Activated CD4-positive, alpha-beta T cell treated with anti-CD3 and anti-CD28 coated beads for 4 hours (primary cell): Measurements from ENCODE around the gene CTXN1.

ENCODE experiments used
- DNase-seq, 2 donors: peaks; one replicate each; pipeline ENCODE4 v3.0.0-alpha.2; 2020

CTXN1 gene

DNA sequence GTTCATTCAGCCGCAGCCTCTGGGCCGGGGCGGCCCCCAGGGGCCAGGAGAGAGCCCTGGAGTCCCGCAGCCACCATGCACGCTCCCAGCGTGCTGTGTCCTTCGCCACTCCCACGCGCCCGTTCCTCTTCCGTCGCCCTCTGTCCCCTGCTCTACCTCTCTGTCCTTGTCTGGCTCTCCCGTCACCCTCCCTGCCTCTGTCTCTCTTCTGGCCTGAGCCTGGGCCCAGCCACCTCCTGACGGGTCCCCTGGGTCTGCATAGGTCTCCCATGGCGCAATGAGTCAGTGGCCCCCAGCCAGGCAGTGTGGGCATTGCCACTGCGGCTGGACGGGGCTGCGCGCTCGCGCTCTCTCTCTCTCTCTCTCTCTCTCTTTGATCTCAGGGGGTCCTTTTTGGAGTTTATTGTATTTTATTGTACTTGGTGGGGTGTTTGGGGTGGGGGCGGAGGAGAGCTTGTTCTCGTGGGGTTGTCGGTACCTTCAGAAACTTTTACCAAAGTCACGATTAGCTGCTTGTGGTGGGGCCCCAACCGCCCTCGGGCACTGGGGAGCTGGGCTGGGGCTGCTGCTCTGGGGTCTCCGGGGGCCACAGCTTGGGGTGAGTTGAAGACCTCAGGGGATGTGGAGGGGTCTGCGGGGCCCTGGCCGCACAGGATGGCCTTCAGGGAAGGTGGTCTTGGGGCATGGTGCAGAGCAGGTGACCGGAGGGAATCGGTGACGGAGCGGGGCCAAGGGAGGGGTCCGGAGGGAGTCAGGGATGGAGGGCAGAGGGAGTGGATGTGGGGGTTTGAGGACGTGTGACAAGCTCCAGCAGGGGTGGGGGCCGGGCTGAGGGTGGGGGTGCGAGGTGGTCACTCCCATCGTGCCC lies 13.0 kb downstream of the CTXN1 start:
- DNase-seq: no peak

DNA sequence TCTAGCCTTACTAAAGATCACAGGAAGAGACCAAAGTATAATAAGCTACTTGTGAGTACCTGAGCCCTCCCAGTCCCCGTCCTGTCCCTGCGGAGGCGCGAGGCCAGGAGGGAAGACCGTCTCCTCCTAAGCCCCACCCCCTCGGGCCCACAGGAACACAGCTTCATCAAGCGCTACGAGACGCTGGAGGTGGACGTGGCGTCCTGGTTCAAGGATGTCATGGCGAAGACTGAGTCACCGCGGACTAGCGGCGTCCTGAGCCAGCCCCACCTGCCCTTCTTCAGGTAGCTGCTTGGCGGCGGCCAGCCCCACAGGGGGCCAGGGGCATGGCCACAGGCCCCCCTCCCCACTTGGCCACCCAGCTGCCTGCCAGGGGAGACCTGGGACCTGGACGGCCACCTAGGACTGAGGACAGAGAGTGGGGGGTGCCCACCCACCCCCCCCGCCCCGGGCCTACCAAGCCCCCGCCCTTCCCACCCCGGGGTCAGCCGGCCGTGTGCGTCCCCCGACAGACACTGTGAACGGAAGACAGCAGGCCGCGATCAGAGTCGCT lies 13.7 kb downstream of the CTXN1 start:
- DNase-seq: no peak

DNA sequence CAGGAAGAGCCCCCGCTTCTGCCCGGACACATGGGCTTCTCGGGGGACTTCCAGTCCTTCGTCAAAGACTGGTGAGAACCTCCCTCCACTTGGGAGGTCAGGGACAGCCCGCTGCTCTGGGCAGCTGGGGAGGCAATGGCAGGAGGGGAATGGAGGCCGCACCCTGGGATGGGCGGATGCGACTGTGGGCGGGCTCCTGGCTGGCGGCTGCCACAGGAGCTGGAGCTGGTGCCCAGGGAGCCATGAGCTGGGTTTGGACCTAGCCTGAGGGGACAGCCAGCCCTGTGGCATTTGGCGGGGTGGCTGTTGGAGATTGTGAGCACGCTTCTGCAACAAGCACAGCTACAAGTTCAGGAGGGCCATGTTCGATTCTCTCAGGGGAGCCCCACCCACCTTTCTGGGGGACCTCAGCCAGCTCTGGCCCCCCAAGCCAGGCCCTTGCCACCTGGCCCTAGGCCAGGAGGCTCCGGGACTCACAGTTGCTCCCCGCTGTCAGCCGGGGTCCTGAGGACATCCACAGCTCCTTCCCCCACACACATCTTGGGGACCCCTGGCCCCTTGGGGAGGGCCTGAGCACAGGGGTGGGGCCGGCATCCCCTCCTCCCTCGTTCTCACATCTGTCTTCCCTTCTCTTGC lies 14.3 kb downstream of the CTXN1 start:
- DNase-seq: no peak

DNA sequence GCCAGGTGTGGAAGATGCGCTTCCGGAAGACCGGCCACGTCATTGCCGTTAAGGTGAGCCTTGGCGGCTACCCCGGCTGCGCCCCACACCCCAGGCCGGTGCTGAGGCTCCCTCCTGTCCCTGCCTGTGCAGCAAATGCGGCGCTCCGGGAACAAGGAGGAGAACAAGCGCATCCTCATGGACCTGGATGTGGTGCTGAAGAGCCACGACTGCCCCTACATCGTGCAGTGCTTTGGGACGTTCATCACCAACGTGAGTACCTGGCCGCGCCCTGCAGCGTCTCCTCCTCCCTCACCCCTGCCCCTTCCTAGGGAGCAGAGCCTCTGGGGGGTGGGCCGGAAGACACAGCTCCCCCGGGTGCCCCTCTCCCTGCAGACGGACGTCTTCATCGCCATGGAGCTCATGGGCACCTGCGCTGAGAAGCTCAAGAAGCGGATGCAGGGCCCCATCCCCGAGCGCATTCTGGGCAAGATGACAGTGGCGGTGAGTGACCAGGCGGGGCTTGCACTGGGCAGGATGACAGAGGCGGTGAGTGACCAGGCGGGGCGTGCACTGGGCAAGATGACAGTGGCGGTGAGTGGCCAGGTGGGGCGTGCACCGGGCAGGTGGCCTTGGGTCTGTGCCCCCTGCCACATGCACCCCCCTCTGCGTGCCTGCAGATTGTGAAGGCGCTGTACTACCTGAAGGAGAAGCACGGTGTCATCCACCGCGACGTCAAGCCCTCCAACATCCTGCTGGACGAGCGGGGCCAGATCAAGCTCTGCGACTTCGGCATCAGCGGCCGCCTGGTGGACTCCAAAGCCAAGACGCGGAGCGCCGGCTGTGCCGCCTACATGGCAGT lies 15.4 kb downstream of the CTXN1 start:
- DNase-seq: no peak

DNA sequence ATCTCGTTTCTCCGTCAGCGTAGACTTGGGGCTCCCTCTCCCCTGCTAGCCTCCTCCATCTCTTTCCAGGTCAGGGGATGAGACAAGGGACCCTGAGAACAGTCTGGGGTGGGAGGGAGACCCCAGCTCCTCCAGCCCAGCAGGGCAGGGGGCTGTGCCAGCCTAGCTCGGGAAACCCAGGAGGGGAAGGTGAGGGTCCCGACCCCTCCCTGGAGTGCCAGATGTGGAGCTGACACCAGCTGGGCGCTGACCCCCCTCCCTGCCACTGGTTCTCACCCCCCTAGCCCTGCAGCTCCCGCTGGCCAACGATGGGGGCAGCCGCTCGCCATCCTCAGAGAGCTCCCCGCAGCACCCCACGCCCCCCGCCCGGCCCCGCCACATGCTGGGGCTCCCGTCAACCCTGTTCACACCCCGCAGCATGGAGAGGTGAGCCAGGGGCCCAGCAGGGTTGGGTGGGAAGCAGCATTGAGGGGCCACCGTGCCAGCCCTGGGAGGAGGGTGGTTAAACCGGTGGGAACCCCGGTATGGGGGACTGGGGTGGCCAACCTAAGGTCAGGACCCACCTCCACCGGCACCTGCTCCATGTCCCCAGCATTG lies 16.4 kb downstream of the CTXN1 start:
- no peak for DNase-seq

DNA sequence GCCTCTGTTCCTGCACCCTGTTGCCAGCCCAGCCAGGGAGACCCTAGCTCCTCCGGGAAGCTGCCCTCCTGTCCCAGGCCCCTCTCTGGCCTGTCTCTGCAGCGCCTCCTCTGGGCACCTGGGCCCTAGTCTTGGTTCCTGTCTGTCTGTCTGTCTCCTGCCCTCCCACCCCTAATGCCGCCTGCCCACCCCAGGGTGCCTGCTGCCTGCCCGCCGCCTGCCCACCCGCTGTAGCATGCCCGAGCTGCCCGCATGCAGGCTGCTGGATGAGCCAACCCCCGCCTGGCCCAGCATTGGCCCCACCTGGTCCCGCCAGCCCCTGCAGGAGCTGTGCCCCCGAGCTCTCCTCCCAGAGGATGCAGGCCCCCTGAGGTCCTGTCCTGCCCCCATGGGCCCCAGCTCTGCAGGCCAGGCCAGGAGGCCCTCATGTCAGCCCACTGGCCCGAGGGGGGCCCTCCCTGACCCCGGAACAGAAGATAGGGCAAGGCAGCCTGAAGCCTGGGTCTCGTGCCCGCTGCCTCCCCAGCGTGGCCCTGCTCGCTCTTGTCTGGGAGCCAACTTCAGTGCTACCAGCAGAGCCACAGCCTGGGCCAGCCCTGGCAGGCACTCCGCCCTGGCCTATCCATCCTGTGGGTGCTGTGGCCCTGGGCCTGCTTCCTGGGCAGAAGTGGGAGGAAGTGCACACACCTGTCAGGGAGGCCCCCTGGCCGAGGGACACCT lies 17.0 kb downstream of the CTXN1 start:
- DNase-seq: no peak

DNA sequence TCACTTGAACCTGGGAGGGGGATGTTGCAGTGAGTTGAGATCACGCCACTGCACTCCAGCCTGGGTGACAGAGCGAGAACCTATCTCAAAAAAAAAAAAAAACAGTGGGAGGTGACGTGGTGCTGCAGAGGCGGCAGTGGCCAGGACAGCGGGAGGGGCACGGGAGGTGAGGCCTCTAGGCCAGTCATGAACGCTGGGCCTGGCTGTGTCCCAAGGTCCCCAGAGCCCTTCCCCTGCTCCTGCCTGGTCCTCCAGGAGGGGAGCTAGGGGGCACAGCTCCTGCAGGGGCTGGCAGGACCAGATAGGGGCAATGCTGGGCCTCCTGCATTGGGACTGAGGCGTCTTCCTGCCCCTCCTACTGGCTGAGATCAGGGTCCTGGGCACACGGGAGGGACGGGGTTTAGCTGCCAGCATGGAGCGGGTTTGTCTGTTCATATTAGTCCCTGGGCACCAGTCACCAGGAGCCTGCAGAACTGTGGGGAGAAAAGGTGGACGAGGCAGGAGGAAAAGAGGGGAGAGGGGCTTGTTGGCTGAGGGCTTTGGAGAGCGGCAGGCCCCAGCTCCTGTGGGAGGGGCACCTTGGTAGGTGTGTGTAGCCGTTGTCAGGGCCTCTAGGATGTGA lies 17.7 kb downstream of the CTXN1 start:
- no peak for DNase-seq

DNA sequence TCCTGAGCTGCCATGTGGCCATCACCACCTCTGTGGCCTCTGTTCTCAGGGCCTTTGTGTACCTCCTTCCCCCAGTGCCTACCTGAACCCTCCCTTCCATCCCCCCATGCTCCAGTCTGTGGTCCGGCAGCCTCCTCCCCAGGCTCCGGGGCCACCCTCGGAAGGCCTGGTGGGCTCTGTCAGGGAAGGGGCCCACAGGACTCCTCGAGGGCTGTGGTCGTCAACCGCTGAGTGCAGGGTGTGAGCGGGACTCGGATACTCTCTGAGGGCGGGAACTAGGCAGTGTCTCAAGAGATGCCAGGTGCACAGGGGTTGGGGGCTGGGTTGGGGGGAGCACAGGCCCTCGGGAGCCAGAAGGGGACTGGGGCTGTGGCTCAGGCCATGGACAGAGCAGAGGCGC lies 18.4 kb downstream of the CTXN1 start:
- no peak for DNase-seq

DNA sequence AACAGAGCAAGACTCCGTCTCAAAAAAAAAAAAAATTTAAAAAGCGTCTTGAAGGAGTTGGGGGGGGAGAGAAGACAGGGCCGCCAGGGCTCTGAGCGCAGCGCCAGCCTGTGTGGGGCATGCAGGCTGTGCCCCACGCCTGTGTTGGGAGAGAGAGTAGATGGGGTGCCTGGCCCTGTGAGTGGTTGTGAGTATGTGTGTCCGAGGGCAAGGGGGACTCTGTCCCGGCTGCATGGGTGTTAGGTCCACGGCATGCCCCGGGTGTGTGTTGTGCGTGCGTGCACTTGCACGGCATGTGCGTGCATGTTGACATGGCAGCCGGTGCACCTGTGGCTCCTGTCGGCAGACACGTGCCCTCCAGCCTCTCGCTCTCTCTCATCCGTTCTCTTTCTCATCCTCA lies 18.8 kb downstream of the CTXN1 start:
- no peak for DNase-seq

DNA sequence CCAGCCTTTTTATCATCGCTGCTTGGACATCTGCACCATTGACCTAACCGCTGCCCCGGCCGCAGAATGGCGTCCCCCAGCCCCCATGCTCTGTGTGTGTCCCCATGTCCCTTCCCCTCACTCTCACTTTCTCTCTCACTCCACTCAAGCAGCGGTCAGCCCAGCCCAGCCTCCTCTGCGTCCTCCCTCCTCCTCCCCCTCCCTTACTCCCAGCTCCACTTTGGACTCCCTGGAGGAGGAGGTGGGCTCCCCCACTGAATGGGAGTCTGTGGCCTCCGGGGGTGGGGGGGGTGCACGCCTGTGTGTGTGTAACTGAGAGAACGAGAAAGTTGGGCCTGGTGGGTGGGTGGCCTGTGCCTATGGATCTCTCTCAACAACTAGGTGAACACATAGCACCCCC lies 20.1 kb downstream of the CTXN1 start:
- no peak for DNase-seq

DNA sequence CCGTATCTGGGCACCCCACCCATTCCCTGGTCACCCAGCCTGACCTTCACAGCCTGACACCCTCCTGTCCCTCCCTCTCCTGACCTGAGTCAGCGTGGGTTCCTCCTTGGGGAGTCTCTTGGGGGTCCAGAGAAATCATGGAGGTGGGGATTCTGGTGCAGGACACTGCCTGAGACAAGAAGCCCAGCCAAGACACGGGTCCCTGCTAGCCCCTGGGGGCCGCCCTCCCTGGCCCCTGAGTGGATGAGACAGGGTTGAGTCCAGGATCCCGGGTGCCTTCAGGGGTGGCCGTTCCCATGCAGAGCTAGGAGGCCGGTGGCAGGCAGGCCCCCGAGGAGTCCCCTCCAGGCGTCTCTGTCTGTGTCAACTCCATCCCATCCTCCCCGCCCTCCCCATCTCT lies 20.7 kb downstream of the CTXN1 start:
- no peak for DNase-seq

DNA sequence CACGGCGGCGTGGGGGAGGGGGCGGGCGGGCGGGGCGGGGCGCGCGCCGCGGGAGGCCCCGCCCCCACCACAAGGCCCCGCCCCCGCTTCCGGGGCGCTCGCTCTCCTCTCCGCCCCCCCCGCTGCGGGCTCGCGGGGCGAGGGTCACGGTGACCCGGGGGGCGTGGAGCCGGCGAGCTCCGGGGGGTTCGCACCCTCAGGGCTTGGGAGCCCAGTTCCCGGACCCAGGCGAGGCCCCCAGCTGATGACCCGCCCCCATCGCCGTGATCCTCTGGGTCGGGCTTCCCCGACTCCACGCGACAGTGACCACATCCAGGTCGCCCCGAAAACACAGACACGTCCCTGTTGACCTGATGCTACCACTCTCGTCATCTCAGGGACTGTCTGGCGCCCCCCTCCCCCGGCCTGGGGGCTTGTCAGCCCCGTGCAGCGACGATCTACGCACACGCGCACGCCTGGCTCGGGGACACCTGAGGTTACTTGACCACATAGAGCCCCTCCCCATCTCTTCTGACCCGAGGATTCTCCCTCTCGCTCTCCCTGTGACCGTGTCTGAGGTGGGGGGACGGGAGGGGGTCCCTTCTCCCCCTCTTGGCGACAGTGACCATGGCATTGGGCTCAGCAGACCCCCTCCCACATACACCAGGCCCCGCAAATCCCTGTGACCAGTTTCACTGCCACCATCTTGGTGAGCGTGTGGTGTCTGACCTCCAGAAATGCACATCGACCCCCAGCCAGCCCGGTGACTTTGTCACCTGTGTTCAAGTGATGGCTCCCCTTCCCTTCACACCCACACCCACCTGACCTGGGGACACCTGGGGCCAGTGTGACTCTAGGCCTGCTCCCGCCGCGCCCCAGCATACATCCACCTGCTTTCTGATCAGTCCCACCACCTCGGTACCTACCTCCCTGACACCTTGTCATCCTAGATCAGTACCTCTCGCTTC lies 21.6 kb downstream of the CTXN1 start:
- DNase-seq: no peak

DNA sequence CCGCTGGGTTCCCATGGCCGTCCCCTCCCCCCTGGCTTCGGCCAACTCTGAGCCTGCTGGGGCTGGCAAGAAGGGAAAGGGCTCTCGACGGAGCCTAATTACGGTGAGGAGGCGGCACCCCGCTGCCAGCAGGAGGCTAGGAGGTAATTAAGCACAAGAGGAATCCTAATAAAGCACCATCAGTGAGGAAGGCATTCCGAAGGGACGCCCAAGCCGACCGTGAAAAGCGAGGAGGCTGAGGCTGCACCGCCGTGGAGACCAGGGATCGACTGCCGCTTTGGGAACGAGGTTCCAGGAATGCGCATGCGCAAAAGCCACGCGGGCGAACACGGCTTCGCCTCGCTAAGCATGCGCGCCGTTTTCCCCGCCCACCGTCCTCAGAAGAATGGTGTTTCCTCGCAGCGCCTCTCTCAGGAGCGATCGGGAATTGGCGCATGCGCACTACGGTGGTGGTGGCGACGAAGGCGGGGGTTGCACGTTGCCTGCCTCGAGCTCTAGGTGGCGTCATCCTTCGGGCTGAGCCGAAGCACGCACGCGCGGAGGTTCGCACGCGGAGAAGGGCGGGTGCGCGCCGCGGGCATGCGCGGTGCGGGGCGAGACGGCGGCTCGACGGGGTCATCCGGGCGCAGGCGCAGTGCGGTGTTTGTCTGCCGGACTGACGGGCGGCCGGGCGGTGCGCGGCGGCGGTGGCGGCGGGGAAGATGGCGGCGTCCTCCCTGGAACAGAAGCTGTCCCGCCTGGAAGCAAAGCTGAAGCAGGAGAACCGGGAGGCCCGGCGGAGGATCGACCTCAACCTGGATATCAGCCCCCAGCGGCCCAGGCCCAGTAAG lies 22.5 kb downstream of the CTXN1 start, which contains the start of gene MAP2K7:
Gene MAP2K7, plus strand, starts transcription at position 634 of the 830 bp plus-strand sequence. Its CDS starts 68 bp downstream, at position 702.
- peak; percentile 100 for DNase-seq

DNA sequence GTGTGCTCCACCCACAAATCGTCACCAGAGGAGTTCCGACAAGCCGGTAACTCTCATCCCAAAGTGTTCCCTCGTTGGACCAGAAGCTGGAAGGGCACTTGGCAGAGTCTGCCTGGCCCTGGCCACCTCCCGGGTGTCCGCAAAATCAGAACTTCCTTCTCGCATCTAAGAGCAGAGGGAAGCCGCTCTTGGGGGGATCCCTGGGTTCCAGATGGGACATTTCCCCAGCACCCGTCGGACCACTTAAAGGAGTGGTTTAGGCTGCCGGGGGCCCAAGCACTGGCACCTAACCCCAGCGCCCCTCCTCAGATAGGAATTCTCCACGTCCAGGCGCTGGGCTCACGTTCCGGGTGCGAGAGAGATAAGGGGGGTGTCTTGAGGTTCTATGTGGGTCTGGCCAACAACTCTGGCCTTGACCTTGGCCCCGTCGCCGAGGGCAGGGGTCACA lies 23.1 kb downstream of the CTXN1 start:
- DNase-seq: no peak

DNA sequence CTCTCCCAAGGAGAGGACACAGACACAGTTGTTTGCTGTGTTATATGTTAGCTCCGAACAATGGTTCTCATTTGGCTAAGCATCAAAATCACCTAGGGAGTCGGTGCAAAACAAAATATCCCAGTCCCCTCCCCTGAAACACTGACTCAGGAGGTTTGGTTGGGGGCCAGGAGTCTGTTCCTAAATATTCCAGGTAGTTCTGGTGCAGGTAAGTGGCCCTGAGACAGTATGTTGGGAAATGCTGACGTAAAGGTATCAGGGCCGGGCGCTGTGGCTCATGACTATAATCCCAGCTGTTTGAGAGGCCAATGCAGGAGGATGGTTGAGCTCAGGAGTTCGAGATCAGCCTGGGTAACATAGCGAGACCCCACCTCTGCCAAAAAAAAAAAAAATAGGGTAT lies 24.6 kb downstream of the CTXN1 start:
- DNase-seq: no peak

DNA sequence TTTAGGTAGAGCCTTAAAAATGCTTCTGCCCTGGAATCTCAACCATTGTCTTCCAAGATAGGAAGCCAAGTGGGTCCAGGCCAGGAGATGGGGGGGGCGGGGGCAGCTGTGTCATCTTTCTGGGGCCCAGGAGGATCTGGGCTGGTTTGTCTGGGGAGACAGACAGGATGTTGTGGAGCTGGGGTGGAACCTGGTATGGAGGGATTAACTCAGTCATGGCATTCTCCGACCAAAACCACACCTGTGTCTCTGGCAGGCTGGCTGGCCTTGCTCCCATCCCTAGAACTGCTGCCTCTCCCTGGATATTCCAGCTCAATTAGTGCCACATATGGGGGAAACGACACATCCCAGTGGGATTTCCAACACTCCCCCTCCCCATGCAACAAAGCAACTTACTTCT lies 25.0 kb downstream of the CTXN1 start:
- DNase-seq: no peak

DNA sequence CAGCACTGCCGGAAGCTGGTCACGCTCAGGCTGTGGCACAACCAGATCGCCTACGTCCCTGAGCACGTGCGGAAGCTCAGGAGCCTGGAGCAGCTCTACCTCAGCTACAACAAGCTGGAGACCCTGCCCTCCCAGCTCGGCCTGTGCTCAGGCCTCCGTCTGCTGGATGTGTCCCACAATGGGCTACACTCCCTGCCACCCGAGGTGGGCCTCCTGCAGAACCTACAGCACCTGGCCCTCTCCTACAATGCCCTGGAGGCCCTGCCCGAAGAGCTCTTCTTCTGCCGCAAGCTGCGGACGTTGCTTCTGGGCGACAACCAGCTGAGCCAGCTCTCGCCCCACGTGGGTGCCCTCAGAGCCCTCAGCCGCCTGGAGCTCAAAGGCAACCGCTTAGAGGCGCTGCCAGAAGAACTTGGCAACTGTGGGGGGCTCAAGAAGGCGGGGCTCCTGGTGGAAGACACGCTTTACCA lies 25.5 kb downstream of the CTXN1 start:
- no peak for DNase-seq

DNA sequence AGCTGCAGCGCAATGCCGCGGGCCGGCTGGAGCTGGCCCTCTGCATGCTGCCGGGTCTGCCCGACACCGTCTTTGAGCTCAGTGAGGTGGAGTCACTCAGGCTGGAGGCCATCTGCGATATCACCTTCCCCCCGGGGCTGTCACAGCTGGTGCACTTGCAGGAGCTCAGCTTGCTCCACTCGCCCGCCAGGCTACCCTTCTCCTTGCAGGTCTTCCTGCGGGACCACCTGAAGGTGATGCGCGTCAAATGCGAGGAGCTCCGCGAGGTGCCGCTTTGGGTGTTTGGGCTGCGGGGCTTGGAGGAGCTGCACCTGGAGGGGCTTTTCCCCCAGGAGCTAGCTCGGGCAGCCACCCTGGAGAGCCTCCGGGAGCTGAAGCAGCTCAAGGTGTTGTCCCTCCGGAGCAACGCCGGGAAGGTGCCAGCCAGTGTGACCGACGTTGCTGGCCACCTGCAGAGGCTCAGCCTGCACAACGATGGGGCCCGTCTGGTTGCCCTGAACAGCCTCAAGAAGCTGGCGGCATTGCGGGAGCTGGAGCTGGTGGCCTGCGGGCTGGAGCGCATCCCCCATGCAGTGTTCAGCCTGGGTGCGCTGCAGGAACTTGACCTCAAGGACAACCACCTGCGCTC lies 26.1 kb downstream of the CTXN1 start:
- DNase-seq: no peak

DNA sequence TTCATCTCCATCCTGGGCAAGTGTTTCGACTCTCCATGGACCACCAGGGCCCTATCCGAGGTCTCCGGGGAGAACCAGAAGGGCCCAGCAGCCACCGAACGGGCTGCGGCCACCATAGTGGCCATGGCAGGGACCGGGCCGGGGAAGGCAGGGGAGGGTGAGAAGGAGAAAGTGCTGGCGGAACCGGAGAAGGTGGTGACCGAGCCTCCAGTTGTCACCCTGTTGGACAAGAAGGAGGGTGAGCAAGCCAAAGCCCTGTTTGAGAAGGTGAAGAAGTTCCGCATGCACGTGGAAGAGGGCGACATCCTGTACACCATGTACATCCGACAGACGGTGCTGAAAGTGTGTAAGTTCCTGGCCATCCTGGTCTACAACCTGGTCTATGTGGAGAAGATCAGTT lies 27.0 kb downstream of the CTXN1 start:
- no peak for DNase-seq
